ENCODE measurements around the gene NOXO1. TPM values are rescaled to one million over a fixed set of nuclear protein-coding genes. Genes with fewer than 3 reads are reported as not detected.

Gene NOXO1
- total and polyA plus RNA-seq, 4 donors = 0.28 to 0.67 (median 0.63) TPM; not detected in 1

- H3K4me3 ChIP-seq (ENCODE audit: low read depth in 1 of 3, low read length in 3 of 3) = no peak overlapping the region
- 49% methylated on average over 70 of the region's 70 CpGs for WGBS
- H3K9me3 ChIP-seq (ENCODE audit: control insufficient read depth in 4 of 4, low read length in 3 of 4) = no peaks in the 10 kb centered on the region
- H3K27me3 ChIP-seq (ENCODE audit: control insufficient read depth in 4 of 4, insufficient read depth in 4 of 4, low read length in 3 of 4) = no peaks in the 10 kb centered on the region
- no peak for TF ChIP-seq CTCF (IDR thresholded peaks at IDR 0.05; ENCODE audit: low read depth, low read length, missing input control)
- no peak for TF ChIP-seq NR2F2 (IDR thresholded peaks at IDR 0.05)
- TF ChIP-seq, protein P1, sequence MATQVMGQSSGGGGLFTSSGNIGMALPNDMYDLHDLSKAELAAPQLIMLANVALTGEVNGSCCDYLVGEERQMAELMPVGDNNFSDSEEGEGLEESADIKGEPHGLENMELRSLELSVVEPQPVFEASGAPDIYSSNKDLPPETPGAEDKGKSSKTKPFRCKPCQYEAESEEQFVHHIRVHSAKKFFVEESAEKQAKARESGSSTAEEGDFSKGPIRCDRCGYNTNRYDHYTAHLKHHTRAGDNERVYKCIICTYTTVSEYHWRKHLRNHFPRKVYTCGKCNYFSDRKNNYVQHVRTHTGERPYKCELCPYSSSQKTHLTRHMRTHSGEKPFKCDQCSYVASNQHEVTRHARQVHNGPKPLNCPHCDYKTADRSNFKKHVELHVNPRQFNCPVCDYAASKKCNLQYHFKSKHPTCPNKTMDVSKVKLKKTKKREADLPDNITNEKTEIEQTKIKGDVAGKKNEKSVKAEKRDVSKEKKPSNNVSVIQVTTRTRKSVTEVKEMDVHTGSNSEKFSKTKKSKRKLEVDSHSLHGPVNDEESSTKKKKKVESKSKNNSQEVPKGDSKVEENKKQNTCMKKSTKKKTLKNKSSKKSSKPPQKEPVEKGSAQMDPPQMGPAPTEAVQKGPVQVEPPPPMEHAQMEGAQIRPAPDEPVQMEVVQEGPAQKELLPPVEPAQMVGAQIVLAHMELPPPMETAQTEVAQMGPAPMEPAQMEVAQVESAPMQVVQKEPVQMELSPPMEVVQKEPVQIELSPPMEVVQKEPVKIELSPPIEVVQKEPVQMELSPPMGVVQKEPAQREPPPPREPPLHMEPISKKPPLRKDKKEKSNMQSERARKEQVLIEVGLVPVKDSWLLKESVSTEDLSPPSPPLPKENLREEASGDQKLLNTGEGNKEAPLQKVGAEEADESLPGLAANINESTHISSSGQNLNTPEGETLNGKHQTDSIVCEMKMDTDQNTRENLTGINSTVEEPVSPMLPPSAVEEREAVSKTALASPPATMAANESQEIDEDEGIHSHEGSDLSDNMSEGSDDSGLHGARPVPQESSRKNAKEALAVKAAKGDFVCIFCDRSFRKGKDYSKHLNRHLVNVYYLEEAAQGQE (IDR thresholded peaks at IDR 0.05) = no peak
- TF ChIP-seq GABPA (IDR thresholded peaks at IDR 0.05 in 1 of 2, conservative IDR thresholded peaks at IDR 0.05 in 1 of 2) = no peak
- no peak for TF ChIP-seq SP1 (IDR thresholded peaks at IDR 0.05)
- H3K4me1 ChIP-seq (ENCODE audit: control insufficient read depth in 4 of 4, insufficient read depth in 4 of 4, low read length in 3 of 4) = peaks cover 2 to 20% (median 6%) of the 10 kb centered on the region in 4 donors
- peaks cover 12 to 38% (median 15%) of the 10 kb centered on the region in 4 donors for H3K36me3 ChIP-seq (ENCODE audit: control insufficient read depth in 4 of 4, insufficient read depth in 3 of 4, low read depth in 1 of 4, low read length in 3 of 4)
- no peak for DNase-seq (ENCODE audit: low spot score)
- no peak overlapping the region for H3K9ac ChIP-seq (ENCODE audit: low read depth in 1 of 2, low read length in 2 of 2)
- H3K27ac ChIP-seq (ENCODE audit: low read depth in 1 of 2, low read length in 2 of 2) = no peak overlapping the region
Observed at GRCh38 chr16:1979271-1980029, 1.8 kb downstream of the NOXO1 start.

DNA sequence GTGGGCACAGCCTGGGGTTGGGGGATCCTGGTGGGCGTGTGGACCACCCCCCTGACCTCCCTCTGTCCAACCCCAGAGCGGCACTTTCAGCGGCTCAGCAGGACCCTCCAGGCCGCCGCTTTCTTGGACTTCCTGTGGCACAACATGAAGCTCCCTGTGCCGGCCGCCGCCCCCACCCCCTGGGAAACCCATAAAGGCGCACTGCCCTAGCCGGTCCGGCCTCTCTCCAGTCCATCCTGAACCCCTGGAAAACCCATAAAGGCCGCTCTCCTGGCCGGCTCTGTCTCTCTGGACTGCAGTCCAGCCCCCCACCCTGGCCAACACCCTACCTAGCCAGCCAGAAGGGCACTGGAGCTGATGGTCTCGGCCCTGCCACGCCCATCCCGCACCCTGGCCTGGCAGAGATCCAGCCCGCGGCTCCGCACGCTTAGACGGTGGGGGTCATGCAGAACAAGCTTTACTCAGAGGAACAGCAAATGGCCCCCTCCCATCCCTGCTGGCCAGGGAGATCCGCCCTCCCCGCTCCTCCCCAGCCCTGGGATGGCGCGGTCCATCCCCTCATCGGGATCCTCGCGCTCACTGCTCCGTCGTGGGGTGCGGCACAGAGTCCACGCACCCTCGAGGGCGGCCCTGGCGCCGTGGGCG lies 2.7 kb downstream of the NOXO1 start:
- Histone ChIP-seq H3K27me3 (ENCODE audit: control insufficient read depth in 4 of 4, insufficient read depth in 4 of 4, low read length in 3 of 4) (no peaks in the 10 kb centered on the region), H3K36me3 (ENCODE audit: control insufficient read depth in 4 of 4, insufficient read depth in 3 of 4, low read depth in 1 of 4, low read length in 3 of 4) (peaks cover 14 to 41% (median 16%) of the 10 kb centered on the region in 4 donors), H3K4me3 (ENCODE audit: low read depth in 1 of 3, low read length in 3 of 3) (no peak overlapping the region), H3K4me1 (ENCODE audit: control insufficient read depth in 4 of 4, insufficient read depth in 4 of 4, low read length in 3 of 4) (peaks cover 2 to 20% (median 6%) of the 10 kb centered on the region in 4 donors), H3K9me3 (ENCODE audit: control insufficient read depth in 4 of 4, low read length in 3 of 4) (no peaks in the 10 kb centered on the region), H3K9ac (ENCODE audit: low read depth in 1 of 2, low read length in 2 of 2) (no peak overlapping the region), H3K27ac (ENCODE audit: low read depth in 1 of 2, low read length in 2 of 2) (no peak overlapping the region)
- no peak for DNase-seq (ENCODE audit: low spot score)
- WGBS = 87% methylated on average over 37 of the region's 37 CpGs
- TF ChIP-seq RXRA (IDR thresholded peaks at IDR 0.05) (no peak), GABPA (IDR thresholded peaks at IDR 0.05 in 1 of 2, conservative IDR thresholded peaks at IDR 0.05 in 1 of 2) (no peak), JUND (IDR thresholded peaks at IDR 0.05) (no peak), HNF4G (IDR thresholded peaks at IDR 0.05) (no peak), EGR1 (IDR thresholded peaks at IDR 0.05; ENCODE audit: low read depth in 2 of 2) (no peak), RAD21 (IDR thresholded peaks at IDR 0.05) (no peak), MAX (IDR thresholded peaks at IDR 0.05) (no peak), FOXA2 (IDR thresholded peaks at IDR 0.05) (no peak), YY1 (IDR thresholded peaks at IDR 0.05) (no peak), FOXA1 (IDR thresholded peaks at IDR 0.05) (no peak), HNF4A (conservative IDR thresholded peaks at IDR 0.05) (no peak), CTCF (IDR thresholded peaks at IDR 0.05; ENCODE audit: low read depth, low read length, missing input control) (no peak)
- TF ChIP-seq, protein P2, sequence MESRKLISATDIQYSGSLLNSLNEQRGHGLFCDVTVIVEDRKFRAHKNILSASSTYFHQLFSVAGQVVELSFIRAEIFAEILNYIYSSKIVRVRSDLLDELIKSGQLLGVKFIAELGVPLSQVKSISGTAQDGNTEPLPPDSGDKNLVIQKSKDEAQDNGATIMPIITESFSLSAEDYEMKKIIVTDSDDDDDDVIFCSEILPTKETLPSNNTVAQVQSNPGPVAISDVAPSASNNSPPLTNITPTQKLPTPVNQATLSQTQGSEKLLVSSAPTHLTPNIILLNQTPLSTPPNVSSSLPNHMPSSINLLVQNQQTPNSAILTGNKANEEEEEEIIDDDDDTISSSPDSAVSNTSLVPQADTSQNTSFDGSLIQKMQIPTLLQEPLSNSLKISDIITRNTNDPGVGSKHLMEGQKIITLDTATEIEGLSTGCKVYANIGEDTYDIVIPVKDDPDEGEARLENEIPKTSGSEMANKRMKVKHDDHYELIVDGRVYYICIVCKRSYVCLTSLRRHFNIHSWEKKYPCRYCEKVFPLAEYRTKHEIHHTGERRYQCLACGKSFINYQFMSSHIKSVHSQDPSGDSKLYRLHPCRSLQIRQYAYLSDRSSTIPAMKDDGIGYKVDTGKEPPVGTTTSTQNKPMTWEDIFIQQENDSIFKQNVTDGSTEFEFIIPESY (IDR thresholded peaks at IDR 0.05) = no peak
- TF ChIP-seq, protein P1 (IDR thresholded peaks at IDR 0.05) = no peak

Data from liver (tissue), 9 donors.